GM10847 (cell line): ENCODE data around the gene ARHGEF6.

Source experiments
- POLR2A ChIP-seq: IDR thresholded peaks from 2 replicates; pipeline ENCODE4 v1.6.1; 2011; ENCODE audit not compliant: insufficient read length; ENCODE audit errors: extremely low read depth

The ARHGEF6 gene

DNA sequence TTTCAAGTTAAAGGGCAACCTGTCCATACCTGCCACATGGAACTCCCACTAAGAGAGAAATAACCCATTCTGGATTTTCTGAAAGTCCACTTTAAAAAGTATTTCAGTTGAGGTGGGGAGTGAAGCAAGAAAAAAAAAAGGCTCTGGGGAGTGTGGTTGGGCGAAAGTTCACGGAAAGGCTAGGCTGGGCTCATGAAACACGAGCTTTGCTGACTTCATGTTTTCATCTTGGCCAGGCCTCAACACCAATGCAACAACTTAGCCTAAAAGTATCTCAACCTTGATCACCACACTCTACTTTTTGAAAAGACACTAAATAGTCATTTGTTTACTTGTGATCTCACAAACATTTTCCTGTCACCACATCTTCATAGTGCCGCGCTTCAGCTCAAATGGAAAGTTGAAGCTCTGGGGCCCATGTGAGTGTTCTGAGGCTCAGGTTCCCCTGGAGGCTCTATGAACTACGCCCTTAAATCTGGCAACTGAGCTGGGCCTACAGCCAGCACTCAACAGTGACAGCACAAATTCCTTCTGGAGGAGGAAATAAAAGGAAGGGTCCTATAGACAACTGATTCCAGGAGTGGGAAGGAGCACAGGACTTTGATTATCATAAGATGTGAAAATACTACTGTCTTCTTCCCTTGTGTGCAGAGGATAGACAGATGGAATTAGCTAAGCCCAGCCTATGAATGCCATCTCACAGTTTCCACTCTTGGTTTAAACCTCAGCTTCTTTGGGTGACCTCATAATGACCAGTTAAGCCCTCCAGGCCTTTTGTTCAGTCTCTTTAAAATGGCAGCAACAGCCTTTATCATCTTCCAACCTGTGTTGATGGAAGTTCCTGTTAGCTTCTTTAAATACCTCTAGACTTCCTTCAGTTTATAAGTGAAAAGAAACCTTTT, 127.7 kb downstream of the ARHGEF6 start:
- no peak for TF ChIP-seq POLR2A

DNA sequence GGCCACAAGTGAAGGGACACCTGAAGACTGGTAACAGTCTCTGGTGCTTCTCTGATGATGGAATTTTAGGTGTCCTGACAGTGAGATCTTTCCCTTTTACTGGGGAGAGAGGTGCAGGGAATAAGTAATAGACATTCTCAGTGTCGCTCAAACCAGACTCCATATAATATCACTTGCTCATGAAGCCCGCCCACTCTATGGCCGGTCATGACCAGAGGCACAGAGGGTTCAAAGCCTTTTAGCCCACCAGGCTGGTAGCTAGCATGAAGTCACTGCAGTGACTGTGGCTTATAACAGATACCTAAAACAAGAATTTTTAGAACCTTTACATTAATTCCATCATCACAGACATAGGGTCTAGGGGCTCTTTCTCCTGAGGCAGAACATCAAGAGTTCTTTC, 129.9 kb downstream of the ARHGEF6 start:
- no peak for TF ChIP-seq POLR2A

DNA sequence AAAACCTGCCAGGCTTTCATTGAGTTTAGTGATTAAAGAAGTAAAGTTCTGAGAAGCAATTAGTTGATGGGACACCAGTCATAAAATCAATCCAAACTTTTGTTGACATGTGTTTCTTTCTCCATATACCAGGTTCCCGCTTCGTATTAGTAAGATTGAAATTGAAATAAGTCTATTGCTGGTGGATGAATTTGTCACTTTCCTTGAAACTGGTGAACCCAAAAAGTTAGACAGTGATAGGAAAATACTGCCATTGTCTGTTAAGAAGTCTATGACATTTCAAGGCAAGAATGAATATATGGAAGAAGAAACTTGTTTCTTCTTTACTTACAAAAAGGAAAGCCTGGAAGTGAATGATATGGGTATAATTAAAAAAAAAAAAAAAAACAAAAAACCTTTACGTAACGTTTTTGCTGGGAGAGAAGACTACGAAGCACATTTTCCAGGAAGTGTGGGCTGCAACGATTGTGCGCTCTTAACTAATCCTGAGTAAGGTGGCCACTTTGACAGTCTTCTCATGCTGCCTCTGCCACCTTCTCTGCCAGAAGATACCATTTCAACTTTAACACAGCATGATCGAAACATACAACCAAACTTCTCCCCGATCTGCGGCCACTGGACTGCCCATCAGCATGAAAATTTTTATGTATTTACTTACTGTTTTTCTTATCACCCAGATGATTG, 132.9 kb downstream of the ARHGEF6 start, which contains the start of gene CD40LG:
TSS of gene CD40LG (plus strand) at position 482 of the 684 bp plus-strand sequence. CDS start at position 573, 91 bp downstream.
- no peak for TF ChIP-seq POLR2A

DNA sequence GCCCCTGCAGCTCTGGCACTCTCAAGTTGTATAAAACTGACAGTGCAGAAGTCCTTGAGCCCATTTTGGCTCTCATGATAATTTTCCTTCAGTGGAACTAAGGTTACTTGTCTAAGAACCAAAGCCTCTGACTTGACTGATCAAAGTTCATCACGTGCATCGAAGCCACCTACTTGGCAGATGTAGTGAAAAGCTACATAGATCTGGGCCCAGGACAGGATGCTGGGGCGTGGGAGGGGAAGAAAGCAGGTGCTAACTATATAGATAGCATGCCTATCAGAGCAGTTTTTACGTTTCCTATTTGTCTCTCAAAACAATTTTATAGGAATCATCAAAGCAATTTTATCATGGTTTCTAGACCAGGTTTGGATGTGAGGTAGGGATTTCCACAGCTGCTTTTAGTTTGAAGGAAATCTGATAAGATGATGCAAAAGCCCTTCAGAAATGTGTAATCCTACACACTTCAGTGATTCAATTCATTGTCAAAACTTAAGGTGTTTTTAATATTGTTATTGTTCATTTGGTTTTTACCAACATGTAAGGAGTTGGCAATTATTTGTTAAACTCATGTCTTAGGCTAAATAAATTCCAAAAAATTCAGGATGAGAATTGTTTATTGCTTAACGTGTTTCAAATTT, 134.0 kb downstream of the ARHGEF6 start:
- no peak for TF ChIP-seq POLR2A

DNA sequence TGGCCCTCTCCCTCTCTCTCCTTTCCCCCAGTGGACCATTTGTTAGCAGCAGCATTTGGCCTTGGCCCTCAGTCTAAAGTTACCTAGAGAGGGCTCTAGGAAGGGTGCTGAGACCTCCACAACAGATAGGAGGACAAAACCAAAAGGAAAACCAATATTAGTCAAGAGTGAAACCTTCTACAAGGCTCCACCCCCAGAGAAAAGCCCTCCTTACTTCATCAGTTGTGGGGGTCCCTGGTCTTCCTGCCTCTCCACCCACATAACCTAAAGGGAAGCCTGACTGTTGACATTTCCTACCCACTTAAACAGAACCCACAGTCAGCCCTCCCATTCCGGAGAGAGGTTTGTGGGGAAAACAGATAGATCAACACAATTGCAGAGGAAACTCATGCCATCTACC, 137.5 kb downstream of the ARHGEF6 start:
- no peak for TF ChIP-seq POLR2A

DNA sequence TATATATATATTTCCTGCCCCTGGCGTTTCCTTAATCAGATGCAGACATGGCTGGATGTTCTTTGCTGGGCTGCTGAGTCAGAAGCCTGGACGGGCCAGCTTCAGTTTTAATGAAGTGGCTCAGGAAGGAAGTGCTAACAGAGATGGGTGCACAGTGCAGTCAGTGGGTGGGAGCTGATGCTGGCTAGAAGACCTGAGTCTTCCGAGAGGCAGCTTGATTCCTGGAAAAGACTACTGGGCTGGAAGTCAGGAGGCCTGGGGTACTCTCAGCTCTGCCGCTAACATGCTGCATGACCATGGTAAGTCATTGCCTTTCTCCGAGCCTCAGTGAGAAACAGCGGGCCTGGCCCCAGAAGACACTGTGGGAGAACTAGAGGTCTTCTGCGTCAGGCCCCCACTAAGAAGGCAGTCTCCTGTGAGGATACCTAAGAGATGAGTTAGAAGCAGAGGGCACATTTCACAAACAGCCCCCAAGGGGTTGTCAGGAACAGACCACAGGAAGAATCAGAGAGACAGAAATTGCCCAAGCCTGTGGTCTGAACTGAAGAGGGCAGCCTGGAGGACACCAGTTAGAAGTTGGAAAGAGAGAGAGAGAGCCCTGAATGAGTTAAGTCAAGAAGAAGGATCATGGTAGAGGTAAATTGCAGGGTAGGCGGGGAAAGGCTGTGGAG, 141.1 kb downstream of the ARHGEF6 start:
- no peak for TF ChIP-seq POLR2A

DNA sequence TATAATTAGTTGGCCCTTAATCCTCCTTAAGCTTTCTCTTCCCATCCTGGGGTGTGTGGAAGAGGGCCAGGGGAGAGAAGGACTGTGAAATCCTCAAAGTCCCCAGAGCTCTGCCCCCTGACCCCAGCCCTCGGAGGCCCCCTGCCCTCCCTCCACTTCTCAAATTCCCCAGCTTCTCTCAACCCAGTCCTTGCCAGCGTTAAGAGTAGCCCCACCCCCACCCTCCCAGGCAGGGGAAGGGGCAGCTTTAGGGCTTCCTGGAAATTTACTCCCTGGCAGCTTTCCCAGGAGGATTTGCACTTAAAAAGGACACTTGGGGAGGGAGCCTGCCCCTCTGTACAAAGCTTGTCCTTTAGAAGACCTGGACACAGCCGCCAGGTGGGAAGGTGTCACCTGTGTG, 144.6 kb downstream of the ARHGEF6 start:
- no peak for TF ChIP-seq POLR2A

DNA sequence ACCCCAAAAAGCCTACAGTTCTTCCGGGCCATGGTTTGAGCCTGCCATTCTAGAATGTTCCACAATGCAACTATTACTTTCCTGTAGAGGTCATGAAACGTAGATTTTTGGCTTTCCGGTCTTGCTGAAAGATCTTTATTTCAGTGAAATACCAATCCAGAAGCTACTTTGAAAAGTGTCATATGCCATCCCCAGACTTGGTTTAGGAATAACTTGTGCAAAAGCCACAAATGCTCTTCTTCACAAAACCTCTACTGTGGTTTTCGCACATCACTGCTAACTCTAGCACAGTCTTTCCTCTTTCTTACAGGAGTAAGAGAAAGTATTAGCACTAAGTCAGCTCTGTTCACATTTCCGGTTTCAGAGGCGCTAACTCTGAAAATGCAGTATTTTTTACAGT, 145.5 kb downstream of the ARHGEF6 start:
- no peak for TF ChIP-seq POLR2A

DNA sequence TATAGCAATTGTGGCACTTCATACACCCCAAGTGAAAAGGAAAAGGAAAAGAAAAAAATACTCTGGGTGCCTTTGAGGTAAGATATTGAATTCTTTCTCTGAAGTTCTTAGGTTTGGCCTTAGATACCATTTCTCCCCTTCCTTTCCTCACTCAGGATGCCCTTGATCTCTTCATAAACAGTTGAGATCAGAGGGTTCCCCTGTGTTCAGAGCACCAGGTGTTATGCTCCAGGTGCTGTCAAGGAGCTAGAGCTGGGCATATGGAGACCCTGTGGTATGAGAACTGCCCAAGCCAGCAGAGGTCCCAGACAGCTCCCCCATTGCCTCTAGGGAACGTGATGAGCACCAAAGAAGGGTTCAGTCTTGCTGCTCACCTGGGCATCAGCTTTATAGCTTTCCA, 149.9 kb downstream of the ARHGEF6 start:
- no peak for TF ChIP-seq POLR2A

DNA sequence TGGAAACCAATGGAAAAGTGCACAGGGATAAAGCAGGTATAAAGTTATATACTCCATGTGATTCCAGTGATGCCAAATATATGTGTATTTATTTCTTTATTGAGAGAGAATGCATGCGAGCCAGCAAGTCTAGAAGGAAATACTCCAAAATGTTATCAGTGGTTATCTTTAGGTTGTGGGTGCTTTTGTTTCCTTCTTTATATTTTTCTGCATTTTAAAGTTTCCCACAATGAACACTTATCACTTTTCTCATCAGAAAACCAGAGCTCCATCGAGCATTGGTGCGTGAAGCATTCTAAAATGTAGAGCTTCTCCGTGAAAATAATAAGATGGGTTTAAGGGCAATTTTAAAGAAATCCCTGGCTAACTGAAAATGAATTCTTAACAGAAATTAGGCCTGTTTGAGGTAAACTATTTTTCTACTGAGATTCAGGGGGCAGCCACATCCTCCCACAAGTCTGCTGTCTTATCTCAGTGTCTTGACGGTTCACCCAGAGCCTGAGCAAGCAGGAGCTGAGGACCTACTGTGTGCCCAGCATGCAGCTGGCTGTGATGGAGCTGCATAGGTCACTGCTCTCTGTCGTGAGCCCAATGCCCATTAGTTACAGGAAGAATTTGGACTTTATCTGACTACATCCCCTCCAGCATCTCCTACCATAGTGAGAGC, 151.5 kb downstream of the ARHGEF6 start:
- TF ChIP-seq POLR2A = no peak

DNA sequence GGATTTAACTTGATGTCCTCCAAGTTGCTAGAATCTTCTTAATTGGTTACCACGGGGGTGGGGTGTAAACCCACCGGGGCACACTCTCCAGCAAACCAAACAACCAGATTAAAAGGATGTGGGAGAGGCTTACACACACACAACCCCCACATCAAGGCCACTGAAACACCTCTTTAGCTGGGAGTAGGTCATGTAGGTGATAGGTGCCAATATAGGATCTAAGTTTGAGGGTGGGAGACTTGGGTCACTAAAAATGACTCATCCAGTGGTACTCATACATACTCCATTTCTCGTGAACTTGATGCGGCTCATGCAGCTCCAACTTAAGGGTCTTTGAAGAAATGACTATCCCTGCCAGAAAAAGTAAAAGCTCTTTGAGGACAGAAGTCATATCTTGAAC, 153.3 kb downstream of the ARHGEF6 start:
- TF ChIP-seq POLR2A = no peak

DNA sequence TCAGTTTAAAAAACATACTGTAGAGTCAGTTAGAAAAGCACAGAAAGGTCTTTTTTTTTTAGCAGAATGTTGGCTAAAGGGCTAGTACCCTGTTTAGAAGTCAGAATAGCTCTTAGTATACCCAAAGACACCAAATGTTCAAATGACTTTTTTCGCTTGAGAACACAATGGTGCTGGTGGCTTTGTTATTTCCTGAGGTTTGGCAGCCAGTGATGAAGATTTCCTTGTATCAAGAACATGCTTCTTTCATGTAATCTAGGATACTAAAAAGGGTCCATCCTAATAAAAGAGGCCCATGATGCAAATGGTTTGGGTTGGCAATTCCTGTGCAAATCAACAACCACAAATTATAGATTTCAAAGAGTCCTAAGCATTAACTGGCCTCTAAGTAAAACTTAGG, 153.8 kb downstream of the ARHGEF6 start:
- TF ChIP-seq POLR2A = no peak

DNA sequence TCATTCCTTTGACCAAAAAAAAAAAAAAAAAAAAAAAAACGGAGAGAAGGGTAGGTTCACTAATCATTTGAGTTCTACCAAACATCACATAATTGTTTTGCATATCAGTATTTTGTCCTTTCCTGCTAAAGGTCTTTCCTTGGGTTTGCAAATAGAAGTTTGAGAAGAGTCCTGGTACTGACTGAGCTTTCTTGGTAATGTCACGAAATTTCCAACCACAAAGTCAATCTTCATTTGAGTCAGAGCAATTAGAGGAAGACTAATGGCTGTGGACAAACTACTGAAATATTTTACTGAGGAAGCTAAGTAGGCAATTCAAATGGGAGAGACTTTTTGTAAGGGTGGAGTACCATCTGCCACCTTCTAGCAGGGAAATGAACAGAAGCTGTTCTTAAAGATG, 154.5 kb downstream of the ARHGEF6 start:
- no peak for TF ChIP-seq POLR2A

DNA sequence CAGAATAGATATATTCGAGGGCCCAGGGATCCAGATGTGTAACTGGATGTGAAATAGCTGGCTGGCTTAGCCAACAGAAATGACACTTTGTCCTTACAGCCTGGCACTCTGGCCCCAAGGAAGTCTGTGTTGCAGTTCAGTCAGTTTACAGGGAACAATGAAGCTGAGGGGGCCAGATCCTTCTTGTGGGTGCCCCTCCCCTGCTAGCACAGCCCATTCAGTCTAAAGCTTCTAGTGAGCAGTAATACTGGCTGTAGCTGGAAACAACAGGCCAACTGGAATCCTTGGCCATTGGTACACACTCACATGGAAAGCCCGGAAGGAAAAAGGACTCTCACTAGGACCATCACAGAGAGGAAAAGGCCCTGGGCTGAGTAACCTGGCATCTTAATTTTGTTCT, 155.5 kb downstream of the ARHGEF6 start:
- TF ChIP-seq POLR2A = no peak

DNA sequence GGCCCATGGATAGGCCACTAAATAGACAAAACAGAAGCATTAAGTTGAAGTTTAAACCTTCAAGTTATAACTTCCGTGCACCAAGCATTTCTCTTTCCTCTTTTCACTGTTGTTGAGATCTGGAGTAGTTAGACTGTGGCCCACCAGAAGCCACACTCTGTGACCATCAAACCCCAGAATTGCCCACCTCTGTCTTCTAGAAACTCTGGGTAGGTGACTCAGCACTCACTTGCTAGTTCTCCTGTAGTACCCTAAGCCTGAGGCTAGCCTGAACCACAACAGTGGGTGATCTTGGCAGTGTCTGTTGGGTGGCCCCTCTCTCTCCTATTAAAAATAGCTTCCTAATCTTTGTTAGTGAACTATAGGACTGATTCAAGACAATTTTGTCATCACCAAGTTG, 157.3 kb downstream of the ARHGEF6 start:
- TF ChIP-seq POLR2A = no peak
